Measurements from ENCODE around the gene RTEL1.

- no peak for TF ChIP-seq ARNTL (CRISPR knock-in tag; IDR thresholded peaks at IDR 0.05; ENCODE audit: borderline replicate concordance, low read depth)
- TF ChIP-seq POU6F1 (CRISPR knock-in tag; IDR thresholded peaks at IDR 0.05; ENCODE audit: borderline replicate concordance, low read depth): no peak
- 0 out of 2 replicates have a peak, but pooled peaks have one; percentile 21 for TF ChIP-seq PATZ1 (CRISPR knock-in tag; IDR thresholded peaks at IDR 0.05; ENCODE audit: borderline replicate concordance)
- TF ChIP-seq ZFP3 (CRISPR knock-in tag; IDR thresholded peaks at IDR 0.05): no peak
- TF ChIP-seq CREB5 (CRISPR knock-in tag; IDR thresholded peaks at IDR 0.05; ENCODE audit: low read depth): no peak
- TF ChIP-seq BACH2 (CRISPR knock-in tag; IDR thresholded peaks at IDR 0.05; ENCODE audit: borderline replicate concordance): no peak
- TF ChIP-seq SNAI2 (CRISPR knock-in tag; IDR thresholded peaks at IDR 0.05): no peak
- no peak for TF ChIP-seq TSHZ2 (CRISPR knock-in tag; IDR thresholded peaks at IDR 0.05)
- TF ChIP-seq ZNF565 (CRISPR knock-in tag; conservative IDR thresholded peaks at IDR 0.05; ENCODE audit: low read depth): no peak
- no peak for TF ChIP-seq TCF4 (CRISPR knock-in tag; IDR thresholded peaks at IDR 0.05; ENCODE audit: borderline replicate concordance)
- TF ChIP-seq TOX (CRISPR knock-in tag; IDR thresholded peaks at IDR 0.05; ENCODE audit: borderline replicate concordance): no peak
Measured at GRCh38 chr20:63698739-63699465, 40.8 kb downstream of the RTEL1 start.

All from SK-N-SH treated with all-trans-retinoic acid at 6 μM for 48 hours (cell line).